H1 (cell line): ENCODE results near the gene ZNF808. TPM values are rescaled to one million over a fixed set of nuclear protein-coding genes. Genes with fewer than 3 reads are reported as not detected.
A peak's percentile ranks its signal among the peaks of the same experiment; 100 is the strongest.

Experiments
- CTCF ChIA-PET: fragments of 300-600 bp; sonication (Branson Sonifier 250); formaldehyde crosslinking; loops from one replicate; lab custom pipeline; 2021; ENCODE audit not compliant: partially characterized antibody; lab: Charles Lee
- POLR2A ChIA-PET: fragments of 300-600 bp; sonication (Branson Sonifier 250); formaldehyde crosslinking; loops from one replicate; lab custom pipeline; 2021; ENCODE audit warnings: inconsistent platforms; ENCODE audit not compliant: partially characterized antibody; lab: Charles Lee
- DNase-seq, 2 experiments: peaks; one replicate each; pipeline versions ENCODE4 v3.0.0 to v3.0.0-alpha.2; 2010 to 2022; ENCODE audit warnings: low spot score in 2 of 2, low read depth in 1 of 2, mixed read lengths in 1 of 2
- FAIRE-seq: peaks from 2 replicates; lab custom pipeline; 2011; peaks lifted over from hg19 to GRCh38; lab: Jason Lieb, UNC
- H2AFZ ChIP-seq: 2 replicates; pipeline ENCODE4 v1.8.1; 2012; ENCODE audit warnings: low read length, inconsistent platforms
- H2AK5ac ChIP-seq: 2 replicates; pipeline ENCODE4 v1.6.1; 2013; ENCODE audit warnings: low read depth, low read length
- H2BK120ac ChIP-seq: replicated peaks from 2 replicates; pipeline ENCODE3; 2013; ENCODE audit warnings: low read depth, low read length, inconsistent platforms
- H2BK12ac ChIP-seq: 2 replicates; pipeline ENCODE4 v1.6.1; 2013; ENCODE audit warnings: low read depth, low read length
- H2BK15ac ChIP-seq: 2 replicates; pipeline ENCODE4 v1.6.1; 2013; ENCODE audit warnings: low read length
- H2BK20ac ChIP-seq: 2 replicates; pipeline ENCODE4 v1.6.1; 2013; ENCODE audit warnings: low read length
- H2BK5ac ChIP-seq: 2 replicates; pipeline ENCODE4 v1.6.1; 2013; ENCODE audit warnings: low read depth, low read length
- H3K14ac ChIP-seq: 2 replicates; pipeline ENCODE4 v1.6.1; 2013; ENCODE audit warnings: inconsistent platforms; ENCODE audit not compliant: insufficient read length
- H3K18ac ChIP-seq: 2 replicates; pipeline ENCODE4 v1.6.1; 2013; ENCODE audit warnings: low read length; ENCODE audit errors: extremely low read depth
- H3K23ac ChIP-seq: 2 replicates; pipeline ENCODE4 v1.6.1; 2013; ENCODE audit warnings: inconsistent platforms; ENCODE audit not compliant: insufficient read length
- H3K23me2 ChIP-seq: 2 replicates; pipeline ENCODE4 v1.6.1; 2013; ENCODE audit warnings: low read depth, low read length
- H3K27ac ChIP-seq: 2 replicates; pipeline ENCODE4 v1.6.1; 2011; ENCODE audit warnings: low read depth, low read length, inconsistent platforms
- H3K27me3 ChIP-seq, 4 experiments: replicated peaks in 1 of 4; 1 replicate in 1 of 4; 2 replicates in 3 of 4; pipeline versions ENCODE4 v1.6.1 to v1.8.1; 2011 to 2013; ENCODE audit warnings: low read length in 3 of 4, mild to moderate bottlenecking in 3 of 4, inconsistent platforms in 2 of 4, mixed read lengths in 2 of 4, moderate library complexity in 1 of 4; ENCODE audit not compliant: control insufficient read depth in 3 of 4, insufficient read depth in 3 of 4; ENCODE audit errors: extremely low read depth in 1 of 4
- H3K36me3 ChIP-seq, 4 experiments: 2 replicates each; pipeline versions ENCODE4 v1.6.1 to v1.8.1; 2011 to 2013; ENCODE audit warnings: mild to moderate bottlenecking in 4 of 4, low read length in 3 of 4, moderate library complexity in 2 of 4, control low read depth in 1 of 4, inconsistent platforms in 1 of 4; ENCODE audit not compliant: insufficient read depth in 4 of 4, control insufficient read depth in 2 of 4
- H3K4ac ChIP-seq: replicated peaks from 2 replicates; pipeline ENCODE3; 2013; ENCODE audit warnings: low read length, low read depth, mixed read lengths, inconsistent platforms; ENCODE audit not compliant: insufficient read length
- H3K4me1 ChIP-seq, 4 experiments: replicated peaks in 1 of 4; 1 replicate in 1 of 4; 2 replicates in 3 of 4; pipeline versions ENCODE4 v1.6.1 to v1.8.1; 2011 to 2013; ENCODE audit warnings: low read length in 3 of 4, inconsistent platforms in 2 of 4, mixed read lengths in 1 of 4; ENCODE audit not compliant: insufficient read depth in 4 of 4, control insufficient read depth in 3 of 4
- H3K4me2 ChIP-seq, 2 experiments: 2 replicates each; pipeline versions ENCODE4 v1.6.1 to v1.8.1; 2011 to 2013; ENCODE audit warnings: low read depth in 2 of 2, low read length in 2 of 2, control low read depth in 1 of 2, inconsistent platforms in 1 of 2, mild to moderate bottlenecking in 1 of 2; ENCODE audit not compliant: insufficient read depth in 1 of 2
- H3K4me3 ChIP-seq, 4 experiments: fragments of 200-600, 300-600 bp in 1 of 4; sonication (generic), shearing (Covaris generic), sonication (Bioruptor Twin) in 1 of 4; 2 replicates each; pipeline versions ENCODE4 v1.5.1 to v1.8.1; 2011 to 2016; ENCODE audit warnings: low read length in 4 of 4, low read depth in 3 of 4, control low read depth in 2 of 4, inconsistent platforms in 2 of 4, mild to moderate bottlenecking in 2 of 4, mixed read lengths in 1 of 4, moderate library complexity in 1 of 4; ENCODE audit not compliant: insufficient read depth in 2 of 4; ENCODE audit errors: extremely low read depth in 1 of 4
- H3K56ac ChIP-seq: replicated peaks from 2 replicates; pipeline ENCODE3; 2013; ENCODE audit warnings: low read depth, mild to moderate bottlenecking, mixed read lengths, low read length, inconsistent platforms; ENCODE audit not compliant: insufficient read length
- H3K79me1 ChIP-seq: 2 replicates; pipeline ENCODE4 v1.6.1; 2013; ENCODE audit warnings: low read depth, low read length, control low read depth
- H3K79me2 ChIP-seq, 2 experiments: 2 replicates each; pipeline versions ENCODE4 v1.6.1 to v1.8.1; 2012 to 2013; ENCODE audit warnings: low read length in 2 of 2, mild to moderate bottlenecking in 2 of 2, inconsistent platforms in 1 of 2; ENCODE audit not compliant: insufficient read depth in 2 of 2, control insufficient read depth in 1 of 2
- H3K9ac ChIP-seq, 4 experiments: replicated peaks in 1 of 4; 1 replicate in 1 of 4; 2 replicates in 3 of 4; pipeline versions ENCODE4 v1.6.1 to v1.8.1; 2011 to 2013; ENCODE audit warnings: low read depth in 3 of 4, low read length in 3 of 4, control low read depth in 2 of 4, mild to moderate bottlenecking in 2 of 4, moderate library complexity in 2 of 4, inconsistent platforms in 1 of 4; ENCODE audit errors: extremely low read depth in 1 of 4
- H3K9me3 ChIP-seq, 2 experiments: 2 replicates each; pipeline versions ENCODE4 v1.6.1 to v1.8.1; 2012 to 2013; ENCODE audit warnings: mild to moderate bottlenecking in 2 of 2, moderate library complexity in 2 of 2, control low read depth in 1 of 2, inconsistent platforms in 1 of 2, low read depth in 1 of 2, low read length in 1 of 2, mixed read lengths in 1 of 2; ENCODE audit not compliant: insufficient read depth in 2 of 2
- H4K20me1 ChIP-seq, 2 experiments: replicated peaks in 1 of 2; 2 replicates each; pipeline versions ENCODE3 to v1.8.1; 2011 to 2013; ENCODE audit warnings: inconsistent platforms in 2 of 2, low read length in 2 of 2, mild to moderate bottlenecking in 1 of 2; ENCODE audit not compliant: insufficient read depth in 2 of 2, control insufficient read depth in 1 of 2
- H4K5ac ChIP-seq: 2 replicates; pipeline ENCODE4 v1.6.1; 2013; ENCODE audit warnings: low read length, low read depth, mixed read lengths, inconsistent platforms; ENCODE audit not compliant: insufficient read length
- H4K8ac ChIP-seq: 2 replicates; pipeline ENCODE4 v1.8.0; 2013; ENCODE audit warnings: mild to moderate bottlenecking, moderate library complexity, low read length, inconsistent platforms; ENCODE audit not compliant: insufficient read depth; ENCODE audit errors: extremely low read depth
- H4K91ac ChIP-seq: replicated peaks from 2 replicates; pipeline ENCODE3; 2013; ENCODE audit warnings: low read length, mixed read lengths, inconsistent platforms; ENCODE audit not compliant: insufficient read length
- GABPA ChIP-seq: IDR thresholded peaks from 2 replicates; pipeline ENCODE4 v1.6.1; 2011; ENCODE audit warnings: mild to moderate bottlenecking, low read length, moderate library complexity, borderline replicate concordance; ENCODE audit not compliant: insufficient read depth
- KDM1A ChIP-seq: fragments of 200-600, 300-600 bp; sonication (generic); IDR thresholded peaks from 2 replicates; pipeline ENCODE4 v1.7.1; 2016; ENCODE audit warnings: mild to moderate bottlenecking, low read length, borderline replicate concordance
- NANOG ChIP-seq: IDR thresholded peaks from 2 replicates; pipeline ENCODE4 v1.6.1; 2011; ENCODE audit warnings: low read length, low read depth, mild to moderate bottlenecking, inconsistent platforms; ENCODE audit not compliant: insufficient read depth, poor library complexity, severe bottlenecking
- WGBS, 2 experiments: shearing (Covaris generic) in 1 of 2; methylation state at CpG; one replicate each; pipeline versions ENCODE4 v1.1.6 to v1.1.7; 2013 to 2015; ENCODE audit warnings: low lambda C conversion rate in 2 of 2, mixed read lengths in 2 of 2, inconsistent platforms in 1 of 2, low coverage in 1 of 2, missing lambda C conversion rate in 1 of 2; ENCODE audit not compliant: insufficient replicate concordance in 2 of 2, insufficient coverage in 1 of 2, insufficient read length in 1 of 2; ENCODE audit errors: extremely low coverage in 1 of 2, missing lambda C conversion rate in 1 of 2; 5-methylcytosine and 5-hydroxymethylcytosine counted together
- polyA plus RNA-seq, 7 experiments: library from polyadenylated mRNA; depleted of rRNA in 3 of 7; stranded (reverse) in 5 of 7; unstranded in 2 of 7; fragments of >200 nt in 5 of 7; fragments of 200-250 nt in 2 of 7; gene quantifications; 1 replicate in 5 of 7; 2 replicates in 1 of 7; 4 replicates in 1 of 7; pipeline versions ENCODE4 v1.2.1 to v1.2.3, GENCODE V29; 2011 to 2013; ENCODE audit warnings: missing spikeins in 2 of 7, mixed read lengths in 2 of 7
- total RNA-seq: library from RNA; stranded (reverse); fragmentation: NEBNext Ultra II Directional; extraction: Animal tissue kit (Norgen Biotek cat#: 25700); gene quantifications from 2 replicates; pipeline ENCODE4 v1.2.1, GENCODE V29; 2021
- TF ChIP-seq, protein P1 (sequence below): IDR thresholded peaks from 2 replicates; pipeline ENCODE4 v1.6.1; 2011; ENCODE audit warnings: low read length, improper control_type of control experiment

ZNF808 gene
- total and polyA plus RNA-seq, 2 of the 8 experiments (the other 6 are each of a cell fraction or from before 2014, with no cell fraction given): 3.9 to 25.9 TPM

DNA sequence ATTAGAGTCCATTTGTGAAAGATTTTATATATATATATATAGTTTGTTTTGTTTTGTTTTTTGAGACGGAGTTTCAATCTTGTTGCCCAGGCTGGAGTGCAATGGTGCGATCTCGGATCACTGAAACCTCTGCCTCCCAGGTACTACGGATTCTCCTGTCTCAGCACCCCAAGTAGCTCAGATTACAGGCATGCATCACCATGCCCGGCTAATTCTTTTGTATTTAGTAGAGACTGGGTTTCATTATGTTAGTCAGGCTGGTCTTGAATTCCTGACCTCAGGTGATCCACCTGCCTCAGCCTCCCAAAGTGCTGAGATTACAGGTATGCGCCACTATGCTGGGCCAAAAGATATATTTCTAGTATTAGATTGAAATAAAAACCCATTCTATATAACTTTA is 38.7 kb downstream of the ZNF808 start:
- Histone ChIP-seq H3K18ac (no peak overlapping the region), H2AFZ (no peak overlapping the region), H3K36me3 (0 out of 8 replicates have a peak, but pooled peaks cover 0 to 3% (median 0%) of the 10 kb centered on the region in 4 experiments), H3K23ac (no peak overlapping the region), H2AK5ac (no peak overlapping the region), H3K23me2 (peaks cover 3% of the 10 kb centered on the region; the same call in 1 of the 2 replicates), H4K91ac (no peak overlapping the region), H3K4me2 (peak overlapping the region in 1 of 2 experiments; percentile 8; a peak in 1 of 4 replicates), H4K20me1 (peaks cover under 1 to 2% of the 10 kb centered on the region in 2 experiments), H3K79me2 (no peaks in the 10 kb centered on the region), H2BK120ac (no peak overlapping the region), H3K27me3 (no peaks in the 10 kb centered on the region), H3K4me3 (no peak overlapping the region), H3K56ac (no peak overlapping the region), H2BK15ac (no peak overlapping the region), H3K4me1 (peaks cover 0 to 6% (median 6%) of the 10 kb centered on the region in 4 experiments; a peak in 5 of 7 replicates), H2BK5ac (no peak overlapping the region), H4K5ac (no peak overlapping the region), H3K79me1 (no peaks in the 10 kb centered on the region; the same call in 1 of the 2 replicates), H3K9ac (no peak overlapping the region), H3K4ac (no peak overlapping the region), H2BK20ac (no peak overlapping the region), H4K8ac (no peak overlapping the region), H3K9me3 (no peaks in the 10 kb centered on the region), H2BK12ac (no peak overlapping the region), H3K27ac (no peak overlapping the region), H3K14ac (no peak overlapping the region)
- ChIA-PET CTCF (interaction anchor here (1.1 to 1.6 kb wide), 4 partner anchors 21 to 177 kb away, joined by 3 to 4 read pairs (median 4); no protein-coding TSS in a partner anchor), POLR2A (interaction anchor here (0.6 to 1.4 kb wide), 5 partner anchors 11 to 493 kb away, joined by 3 to 5 read pairs (median 3); no protein-coding TSS in a partner anchor)
- WGBS, 2 experiments: 60% methylated on average over 6 of the region's 6 CpGs; no CpG with 5 or more reads in 1 of the 2 experiments
- FAIRE-seq (no peak), DNase-seq (no peak)
- no peak for TF ChIP-seq NANOG
- TF ChIP-seq, protein P1, sequence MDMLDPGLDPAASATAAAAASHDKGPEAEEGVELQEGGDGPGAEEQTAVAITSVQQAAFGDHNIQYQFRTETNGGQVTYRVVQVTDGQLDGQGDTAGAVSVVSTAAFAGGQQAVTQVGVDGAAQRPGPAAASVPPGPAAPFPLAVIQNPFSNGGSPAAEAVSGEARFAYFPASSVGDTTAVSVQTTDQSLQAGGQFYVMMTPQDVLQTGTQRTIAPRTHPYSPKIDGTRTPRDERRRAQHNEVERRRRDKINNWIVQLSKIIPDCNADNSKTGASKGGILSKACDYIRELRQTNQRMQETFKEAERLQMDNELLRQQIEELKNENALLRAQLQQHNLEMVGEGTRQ: no peak
- TF ChIP-seq KDM1A: no peak
- TF ChIP-seq GABPA: no peak
